PC-3 (cell line): ENCODE data around the gene SLC25A4. TPM values are rescaled to one million over a fixed set of nuclear protein-coding genes. Genes with fewer than 3 reads are reported as not detected.
A peak's percentile ranks its signal among the peaks of the same experiment; 100 is the strongest.

Source experiments
- ATAC-seq: fragments of 200-7000 bp; cut with Tn5 transposase; 2 replicates; pipeline ENCODE4 v1.9.1; 2020; ENCODE audit warnings: mild to moderate bottlenecking, moderate library complexity
- Bru-seq: library from RNA; stranded (reverse); fragments of 400-500 nt; gene quantifications from one replicate; lab custom pipeline; 2021; lab: Mats Ljungman, UMichigan
- BruChase-seq, 2 experiments: library from RNA; stranded (reverse); fragments of 400-500 nt; gene quantifications; one replicate each; lab custom pipeline; 2021; lab: Mats Ljungman, UMichigan
- BruUV-seq: library from RNA; stranded (reverse); fragments of 400-500 nt; replicated peaks from 2 replicates; lab custom pipeline; 2021; lab: Mats Ljungman, UMichigan
- CTCF ChIA-PET: fragments of 300-600 bp; sonication (Branson Sonifier 250); formaldehyde crosslinking; loops from one replicate; lab custom pipeline; 2022; ENCODE audit warnings: antibody characterized with exemption; lab: Charles Lee
- POLR2A ChIA-PET: fragments of 300-600 bp; sonication (Branson Sonifier 250); formaldehyde crosslinking; loops from one replicate; lab custom pipeline; 2022; ENCODE audit warnings: antibody characterized with exemption; ENCODE audit not compliant: unreplicated experiment; lab: Charles Lee
- DNase-seq: peaks from one replicate; pipeline ENCODE4 v3.0.0-alpha.2; 2015
- H2AFZ ChIP-seq: fragments of 300-600 bp; sonication (generic); 2 replicates; pipeline ENCODE4 v1.6.0; 2016; ENCODE audit warnings: antibody characterized with exemption, low read length
- H3F3A ChIP-seq: fragments of 300-600 bp; sonication (generic); one replicate; pipeline ENCODE4 v1.6.0; 2017; ENCODE audit warnings: antibody characterized with exemption, low read length, control low read depth, mild to moderate bottlenecking; ENCODE audit not compliant: unreplicated experiment
- H3K27ac ChIP-seq: fragments of 300-600 bp; sonication (generic); 2 replicates; pipeline ENCODE4 v1.5.1; 2016; ENCODE audit warnings: mild to moderate bottlenecking, low read length
- H3K27me3 ChIP-seq: fragments of 300-600 bp; sonication (generic); 2 replicates; pipeline ENCODE4 v1.6.1; 2016; ENCODE audit warnings: low read length, mixed read lengths
- H3K36me3 ChIP-seq: fragments of 300-600 bp; sonication (generic); 2 replicates; pipeline ENCODE4 v1.6.1; 2016; ENCODE audit warnings: low read depth, mixed run types, low read length, mixed read lengths
- H3K4me1 ChIP-seq: fragments of 300-600 bp; sonication (generic); 2 replicates; pipeline ENCODE4 v1.5.1; 2016; ENCODE audit warnings: low read length; ENCODE audit not compliant: insufficient read depth
- H3K4me2 ChIP-seq: fragments of 300-600 bp; sonication (generic); 2 replicates; pipeline ENCODE4 v1.6.0; 2016; ENCODE audit warnings: low read length
- H3K4me3 ChIP-seq: fragments of 300-600 bp; sonication (generic); 2 replicates; pipeline ENCODE4 v1.5.1; 2016; ENCODE audit warnings: mild to moderate bottlenecking, low read length, mixed read lengths
- H3K79me2 ChIP-seq: fragments of 300-600 bp; sonication (generic); 2 replicates; pipeline ENCODE4 v1.6.1; 2017; ENCODE audit warnings: low read length, mixed read lengths
- H3K9ac ChIP-seq: fragments of 300-600 bp; sonication (generic); 2 replicates; pipeline ENCODE4 v1.6.0; 2016; ENCODE audit warnings: mild to moderate bottlenecking, low read length
- H3K9me2 ChIP-seq: fragments of 300-600 bp; sonication (generic); replicated peaks from 2 replicates; pipeline ENCODE4 v1.6.1; 2016; ENCODE audit warnings: mixed run types, low read length, mixed read lengths
- H3K9me3 ChIP-seq: fragments of 300-600 bp; sonication (generic); 2 replicates; pipeline ENCODE4 v1.6.1; 2016; ENCODE audit warnings: low read length, mixed read lengths
- H4K20me1 ChIP-seq: fragments of 300-600 bp; sonication (generic); 2 replicates; pipeline ENCODE4 v1.6.1; 2016; ENCODE audit warnings: low read length, mixed read lengths
- EZH2 ChIP-seq: fragments of 300-600 bp; sonication (generic); IDR thresholded peaks from one replicate; pipeline ENCODE4 v1.6.1; 2017; ENCODE audit warnings: antibody characterized with exemption, mild to moderate bottlenecking, low read length; ENCODE audit not compliant: unreplicated experiment
- EZH2phosphoT487 ChIP-seq: fragments of 300-600 bp; sonication (generic); IDR thresholded peaks from 2 replicates; pipeline ENCODE4 v1.6.1; 2018; ENCODE audit warnings: mild to moderate bottlenecking, antibody characterized with exemption, low read length, borderline replicate concordance
- intact Hi-C: fragments of 100-400 bp; cut with micrococcal nuclease; formaldehyde crosslinking; loops from 2 replicates; pipeline ENCODE4 v1.9.0; 2023
- long read RNA-seq: library from polyadenylated mRNA; unstranded; transcript quantifications from one replicate; pipeline ENCODE4 v2.0.0, GENCODE V29; 2021; ENCODE audit not compliant: unreplicated experiment
- total RNA-seq: library from RNA; depleted of rRNA; stranded (reverse); fragments of >200 nt; gene quantifications from 2 replicates; pipeline ENCODE4 v1.2.3, GENCODE V29; 2014; rRNA removed
- TF ChIP-seq, protein P1 (sequence below): fragments of 300-600 bp; sonication (generic); conservative IDR thresholded peaks from 2 replicates; pipeline ENCODE4 v1.5.1; 2017; ENCODE audit warnings: antibody characterized with exemption, low read depth, mild to moderate bottlenecking, low read length

The SLC25A4 gene
- total RNA-seq (20.7 and 23.2 TPM in 2 replicates), Bru-seq, nascent RNA (percentile 59 among the genes with signal in this experiment), BruChase-seq, experiment 1, labeled RNA remaining after a 6-hour chase (percentile 65 among the genes with signal in this experiment), BruChase-seq, experiment 2, labeled RNA remaining after a 2-hour chase (percentile 61 among the genes with signal in this experiment)
- long read RNA-seq, full-length matches to known transcripts, result 139 of 172 reads
- long read RNA-seq, partial matches to known transcripts, result 11 of 172 reads
- long read RNA-seq, other reads (novel, unspliced or antisense), result 22 of 172 reads

DNA sequence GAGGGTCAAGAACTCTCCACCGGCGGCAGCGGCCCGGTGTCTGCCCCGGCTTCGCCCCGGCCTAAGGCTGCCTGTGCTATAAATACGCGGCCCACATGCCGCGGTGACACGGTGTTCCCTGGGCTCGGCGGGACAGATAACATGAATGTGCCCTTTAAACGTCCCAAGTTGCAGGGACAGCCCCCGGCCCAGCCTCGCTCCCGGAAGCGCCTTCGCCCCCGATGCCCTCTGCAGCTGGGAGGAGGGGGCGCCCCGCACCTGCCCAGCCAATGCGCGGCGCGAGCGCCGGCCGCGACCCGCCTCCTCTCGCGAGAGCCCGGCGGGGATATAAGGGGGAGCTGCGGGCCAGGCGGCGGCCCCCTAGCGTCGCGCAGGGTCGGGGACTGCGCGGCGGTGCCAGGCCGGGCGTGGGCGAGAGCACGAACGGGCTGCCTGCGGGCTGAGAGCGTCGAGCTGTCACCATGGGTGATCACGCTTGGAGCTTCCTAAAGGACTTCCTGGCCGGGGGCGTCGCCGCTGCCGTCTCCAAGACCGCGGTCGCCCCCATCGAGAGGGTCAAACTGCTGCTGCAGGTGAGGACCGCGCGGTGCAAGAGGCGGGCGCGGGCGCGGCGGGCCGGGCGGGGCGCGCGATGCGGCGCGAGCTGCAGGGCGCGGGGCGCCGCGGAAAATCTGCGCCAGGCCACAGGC is at the start of gene SLC25A4:
Gene SLC25A4 (plus strand): TSS at position 355 of the 689 bp plus-strand sequence. CDS start 107 bp downstream, at position 462.
- no peaks in the 10 kb centered on the region for H3F3A ChIP-seq
- no peaks in the 10 kb centered on the region for H3K36me3 ChIP-seq
- peak within 1 kb of the TSS; percentile 54 for H3K9ac ChIP-seq
- POLR2A ChIA-PET, result interaction anchor here (0.6 kb wide), 1 partner anchor 128 kb away, joined by 3 read pairs; no protein-coding TSS in a partner anchor
- H3K4me2 ChIP-seq, result peak within 1 kb of the TSS; percentile 86
- no TSS peak for BruUV-seq
- peak; percentile 93 for ATAC-seq
- H3K27me3 ChIP-seq, result no peaks in the 10 kb centered on the region
- intact Hi-C loops, result loop anchor here (2.0 to 5.0 kb wide), 2 partner anchors 39 to 162 kb away; no protein-coding TSS in a partner anchor
- peak within 1 kb of the TSS; percentile 92 for H2AFZ ChIP-seq
- H4K20me1 ChIP-seq, result peaks cover 6% of the 10 kb centered on the region; the same call in 1 of the 2 replicates
- CTCF ChIA-PET, result interaction anchor here (0.6 to 0.8 kb wide), 3 partner anchors 8 to 163 kb away, joined by 3 to 5 read pairs (median 3); no protein-coding TSS in a partner anchor
- TF ChIP-seq, protein P1, sequence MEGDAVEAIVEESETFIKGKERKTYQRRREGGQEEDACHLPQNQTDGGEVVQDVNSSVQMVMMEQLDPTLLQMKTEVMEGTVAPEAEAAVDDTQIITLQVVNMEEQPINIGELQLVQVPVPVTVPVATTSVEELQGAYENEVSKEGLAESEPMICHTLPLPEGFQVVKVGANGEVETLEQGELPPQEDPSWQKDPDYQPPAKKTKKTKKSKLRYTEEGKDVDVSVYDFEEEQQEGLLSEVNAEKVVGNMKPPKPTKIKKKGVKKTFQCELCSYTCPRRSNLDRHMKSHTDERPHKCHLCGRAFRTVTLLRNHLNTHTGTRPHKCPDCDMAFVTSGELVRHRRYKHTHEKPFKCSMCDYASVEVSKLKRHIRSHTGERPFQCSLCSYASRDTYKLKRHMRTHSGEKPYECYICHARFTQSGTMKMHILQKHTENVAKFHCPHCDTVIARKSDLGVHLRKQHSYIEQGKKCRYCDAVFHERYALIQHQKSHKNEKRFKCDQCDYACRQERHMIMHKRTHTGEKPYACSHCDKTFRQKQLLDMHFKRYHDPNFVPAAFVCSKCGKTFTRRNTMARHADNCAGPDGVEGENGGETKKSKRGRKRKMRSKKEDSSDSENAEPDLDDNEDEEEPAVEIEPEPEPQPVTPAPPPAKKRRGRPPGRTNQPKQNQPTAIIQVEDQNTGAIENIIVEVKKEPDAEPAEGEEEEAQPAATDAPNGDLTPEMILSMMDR, result 0 out of 2 replicates have a peak, but pooled peaks have one; percentile 30
- TF ChIP-seq EZH2, result no peak
- DNase-seq, result peak; percentile 76
- H3K27ac ChIP-seq, result no peak within 1 kb of the TSS
- peaks cover 13% of the 10 kb centered on the region; the same call in 1 of the 2 replicates for H3K4me1 ChIP-seq
- H3K9me3 ChIP-seq, result no peaks in the 10 kb centered on the region
- peaks cover 17% of the 10 kb centered on the region for H3K79me2 ChIP-seq
- H3K9me2 ChIP-seq, result no peaks in the 10 kb centered on the region
- H3K4me3 ChIP-seq, result peak within 1 kb of the TSS; percentile 83

DNA sequence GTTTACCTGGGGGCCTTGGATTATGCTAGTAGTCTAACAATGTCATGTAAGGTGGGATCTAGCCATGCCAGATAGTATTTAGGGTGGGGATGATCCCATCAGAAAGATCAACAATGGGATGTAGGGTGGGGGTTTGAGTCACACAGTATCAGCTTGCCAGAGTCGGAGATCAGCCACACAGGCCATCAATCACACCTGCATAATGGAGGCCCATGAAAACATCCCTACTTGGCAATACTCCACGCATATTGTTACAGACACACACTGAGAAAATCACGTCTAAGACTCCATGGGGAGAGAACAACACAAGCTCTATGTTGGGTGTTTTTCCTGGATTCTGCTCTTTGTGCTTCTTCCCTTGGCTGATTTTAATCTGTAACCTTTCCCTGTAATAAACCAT is 49.5 kb upstream of the SLC25A4 start:
- no peak for ATAC-seq
- intact Hi-C loops, result no loop called here
- TF ChIP-seq, protein P1, result no peak
- no peak for TF ChIP-seq EZH2
- no peak for TF ChIP-seq EZH2phosphoT487

More for the DNA sequence above, 49.5 kb upstream of the SLC25A4 start:
- no peaks in the 10 kb centered on the region for H3K9me3 ChIP-seq
- no peaks in the 10 kb centered on the region for H3K4me1 ChIP-seq
- no peaks in the 10 kb centered on the region for H3K36me3 ChIP-seq
- no peak overlapping the region for H3K4me2 ChIP-seq
- no peaks in the 10 kb centered on the region for H3K79me2 ChIP-seq
- ChIA-PET POLR2A (no interaction called here), CTCF (no interaction called here)
- BruUV-seq, result no TSS peak
- no peak overlapping the region for H2AFZ ChIP-seq
- H3F3A ChIP-seq, result no peaks in the 10 kb centered on the region
- H3K9me2 ChIP-seq, result no peaks in the 10 kb centered on the region
- H3K27me3 ChIP-seq, result peaks cover 39% of the 10 kb centered on the region
- no peak for DNase-seq
- H4K20me1 ChIP-seq, result no peaks in the 10 kb centered on the region
- no peak overlapping the region for H3K27ac ChIP-seq
- no peak overlapping the region for H3K4me3 ChIP-seq
- no peak overlapping the region for H3K9ac ChIP-seq
